Head of caudate nucleus (tissue), 42 donors: ENCODE measurements around the gene PTGER2.

Experiments
- DNase-seq, 42 donors: peaks; one replicate each; pipeline versions ENCODE4 v3.0.0 to v3.0.0-alpha.2; 2020 to 2021; ENCODE audit warnings: mixed read lengths in 7 of 42
- intact Hi-C: fragments of 100-400 bp; cut with DNase I; formaldehyde crosslinking; loops from one replicate; pipeline ENCODE4 v1.15.0; 2022

PTGER2 gene

DNA sequence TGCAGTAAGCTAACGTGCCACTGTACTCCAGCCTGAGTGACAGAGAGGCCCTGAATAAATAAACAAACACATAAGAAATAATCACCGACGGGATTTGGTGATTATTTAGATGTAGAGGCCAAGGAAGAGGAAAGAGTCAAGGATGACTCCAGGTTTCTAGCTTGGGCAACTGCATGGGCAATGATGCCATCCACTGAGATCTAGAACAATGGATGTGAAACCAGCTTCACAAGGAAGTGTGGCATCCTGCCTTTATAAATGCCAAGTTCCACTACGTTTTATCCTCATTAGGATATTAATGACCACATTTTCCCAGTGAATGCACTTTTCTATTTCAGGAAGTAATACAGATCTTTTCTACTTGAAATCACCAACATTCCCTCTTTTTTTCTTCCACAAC is 10.9 kb upstream of the PTGER2 start:
- DNase-seq, result no peak
- intact Hi-C loops, result no loop called here

DNA sequence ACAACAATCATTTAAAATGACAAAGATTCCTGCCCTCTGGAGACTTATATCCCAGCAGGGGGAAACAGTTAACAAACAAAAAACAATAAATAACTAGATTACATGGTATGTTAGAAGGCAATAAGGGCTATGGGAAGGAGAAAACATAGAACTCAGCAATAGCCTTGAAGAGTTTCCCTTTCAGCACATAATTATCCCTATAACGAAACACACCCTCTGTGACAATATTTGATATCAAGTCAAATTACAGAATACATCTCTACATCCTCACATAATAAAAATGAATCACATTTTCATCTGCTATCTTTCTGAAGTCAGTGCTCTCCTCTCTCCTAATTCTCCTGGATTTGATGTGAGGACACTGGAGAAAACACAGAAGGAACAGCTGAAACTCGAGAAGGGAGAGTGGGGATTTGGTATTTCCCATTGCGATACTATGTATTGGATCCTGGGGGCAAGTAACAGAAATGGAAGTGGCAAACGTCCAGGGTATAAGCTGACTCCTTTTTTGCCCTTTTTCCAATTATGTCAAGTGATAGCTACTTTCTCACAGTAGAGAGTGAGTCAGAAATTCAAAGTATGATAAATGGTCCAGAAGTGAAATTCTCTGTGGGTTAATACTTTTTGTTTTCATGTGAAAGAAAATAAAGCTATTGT is 9.7 kb upstream of the PTGER2 start:
- intact Hi-C loops, result no loop called here
- DNase-seq, result no peak

GRCh38 chr14:52305014-52305413 is 9.1 kb upstream of the PTGER2 start:
- no peak for DNase-seq
- intact Hi-C loops, result no loop called here

- intact Hi-C loops, result no loop called here
- DNase-seq, result no peak
Observed at GRCh38 chr14:52307376-52307775, 6.7 kb upstream of the PTGER2 start.

DNA sequence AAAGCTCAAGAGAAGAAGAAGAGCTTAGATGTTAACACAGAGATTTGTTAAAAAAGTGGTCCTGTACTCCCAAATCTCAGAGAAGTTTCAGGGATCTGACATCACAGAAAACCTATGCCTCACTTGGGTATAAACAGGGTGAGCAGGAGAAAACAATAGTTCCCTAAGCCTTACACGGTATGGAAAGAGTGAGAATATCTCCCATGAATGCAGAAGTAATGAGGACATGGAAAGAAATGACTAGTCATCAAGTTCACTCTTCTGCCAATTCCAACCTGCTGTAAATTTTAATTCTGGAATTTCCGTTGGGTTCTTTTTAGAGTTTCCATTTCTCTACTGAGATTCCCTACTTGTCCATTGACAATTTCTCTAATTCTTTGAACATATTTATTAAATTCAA is 6.2 kb upstream of the PTGER2 start:
- intact Hi-C loops, result no loop called here
- no peak for DNase-seq

- DNase-seq, result no peak
- intact Hi-C loops, result no loop called here
Observed at GRCh38 chr14:52310541-52310940, 3.6 kb upstream of the PTGER2 start.

GRCh38 chr14:52312931-52313355 is 1.2 kb upstream of the PTGER2 start:
- intact Hi-C loops, result no loop called here

GRCh38 chr14:52313462-52313861 is 650 bp upstream of the PTGER2 start:
- no peak for DNase-seq
- intact Hi-C loops, result no loop called here

More at GRCh38 chr14:52312931-52313355, 1.2 kb upstream of the PTGER2 start:
- DNase-seq, result no peak

DNA sequence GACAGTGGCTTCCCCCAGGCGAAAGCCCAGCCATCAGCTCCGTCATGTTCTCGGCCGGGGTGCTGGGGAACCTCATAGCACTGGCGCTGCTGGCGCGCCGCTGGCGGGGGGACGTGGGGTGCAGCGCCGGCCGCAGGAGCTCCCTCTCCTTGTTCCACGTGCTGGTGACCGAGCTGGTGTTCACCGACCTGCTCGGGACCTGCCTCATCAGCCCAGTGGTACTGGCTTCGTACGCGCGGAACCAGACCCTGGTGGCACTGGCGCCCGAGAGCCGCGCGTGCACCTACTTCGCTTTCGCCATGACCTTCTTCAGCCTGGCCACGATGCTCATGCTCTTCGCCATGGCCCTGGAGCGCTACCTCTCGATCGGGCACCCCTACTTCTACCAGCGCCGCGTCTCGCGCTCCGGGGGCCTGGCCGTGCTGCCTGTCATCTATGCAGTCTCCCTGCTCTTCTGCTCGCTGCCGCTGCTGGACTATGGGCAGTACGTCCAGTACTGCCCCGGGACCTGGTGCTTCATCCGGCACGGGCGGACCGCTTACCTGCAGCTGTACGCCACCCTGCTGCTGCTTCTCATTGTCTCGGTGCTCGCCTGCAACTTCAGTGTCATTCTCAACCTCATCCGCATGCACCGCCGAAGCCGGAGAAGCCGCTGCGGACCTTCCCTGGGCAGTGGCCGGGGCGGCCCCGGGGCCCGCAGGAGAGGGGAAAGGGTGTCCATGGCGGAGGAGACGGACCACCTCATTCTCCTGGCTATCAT is 663 bp downstream of the PTGER2 start:
- intact Hi-C loops, result no loop called here
- DNase-seq, result peak in 24 of 42 donors; percentile 7 to 46 (median 18)

DNA sequence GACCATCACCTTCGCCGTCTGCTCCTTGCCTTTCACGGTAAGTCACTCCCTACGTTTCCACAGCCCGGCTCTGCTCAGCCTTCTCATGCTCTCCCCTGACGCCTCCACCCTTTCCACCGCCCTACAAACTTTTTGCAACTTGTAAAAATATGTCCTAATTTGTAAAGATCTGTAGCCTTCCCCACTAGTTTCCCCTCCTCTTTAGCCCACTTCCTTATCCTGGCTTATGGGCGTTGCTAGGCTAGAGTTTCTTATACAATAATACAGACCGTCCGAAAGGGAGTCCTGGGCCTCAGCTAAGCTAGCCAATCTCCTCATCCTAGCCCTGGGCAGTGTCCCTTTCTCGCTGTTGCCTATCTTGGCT is 1.2 kb downstream of the PTGER2 start:
- intact Hi-C loops, result no loop called here
- DNase-seq, result no peak

GRCh38 chr14:52318062-52318461 is 4.0 kb downstream of the PTGER2 start:
- intact Hi-C loops, result no loop called here
- DNase-seq, result no peak

DNA sequence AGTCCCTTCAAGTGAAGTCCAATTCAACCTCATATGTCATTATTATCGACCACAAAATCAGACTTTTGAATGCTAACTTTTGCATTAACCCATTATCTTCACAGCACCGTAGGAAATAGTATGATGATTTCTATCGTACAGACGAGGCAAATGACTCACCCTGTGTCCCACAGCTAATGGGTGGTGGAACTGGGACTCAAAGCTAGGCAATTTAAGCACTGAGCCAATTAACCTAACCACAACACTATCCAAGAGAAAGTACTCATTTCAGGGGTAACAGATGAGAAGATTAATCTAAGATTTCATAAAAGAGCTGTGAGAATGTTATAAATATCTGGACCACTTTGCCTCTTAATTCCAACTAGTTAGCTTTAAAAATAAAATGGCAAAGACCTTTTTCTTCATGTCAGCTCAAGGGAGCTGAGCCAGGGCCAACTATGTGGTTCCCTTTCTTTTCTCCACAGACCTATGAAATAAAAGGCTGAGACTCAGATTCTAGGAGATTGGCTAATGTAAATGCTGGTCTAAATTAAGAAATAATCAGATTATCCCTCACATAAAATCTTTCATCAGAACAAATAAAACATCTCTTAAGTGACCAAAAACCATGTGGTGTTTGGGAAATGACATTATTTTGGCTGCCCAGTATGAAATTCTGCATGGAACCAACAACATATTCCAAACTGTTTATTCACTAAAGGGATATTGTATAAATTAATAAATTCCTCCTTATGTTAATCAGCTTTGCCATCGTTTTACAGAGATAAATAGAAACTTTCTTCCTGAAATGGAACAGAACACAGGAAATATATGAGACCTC is 4.9 kb downstream of the PTGER2 start:
- intact Hi-C loops, result no loop called here
- DNase-seq, result no peak

- intact Hi-C loops, result no loop called here
- DNase-seq, result no peak
Observed at GRCh38 chr14:52319919-52320318, 5.8 kb downstream of the PTGER2 start.

GRCh38 chr14:52325126-52325525 is 11.0 kb downstream of the PTGER2 start:
- intact Hi-C loops, result no loop called here
- DNase-seq, result peak in 3 of 42 donors; percentile 6 to 19 (median 9)

- no peak for DNase-seq
- intact Hi-C loops, result no loop called here
Observed at GRCh38 chr14:52325630-52326029, 11.5 kb downstream of the PTGER2 start.

DNA sequence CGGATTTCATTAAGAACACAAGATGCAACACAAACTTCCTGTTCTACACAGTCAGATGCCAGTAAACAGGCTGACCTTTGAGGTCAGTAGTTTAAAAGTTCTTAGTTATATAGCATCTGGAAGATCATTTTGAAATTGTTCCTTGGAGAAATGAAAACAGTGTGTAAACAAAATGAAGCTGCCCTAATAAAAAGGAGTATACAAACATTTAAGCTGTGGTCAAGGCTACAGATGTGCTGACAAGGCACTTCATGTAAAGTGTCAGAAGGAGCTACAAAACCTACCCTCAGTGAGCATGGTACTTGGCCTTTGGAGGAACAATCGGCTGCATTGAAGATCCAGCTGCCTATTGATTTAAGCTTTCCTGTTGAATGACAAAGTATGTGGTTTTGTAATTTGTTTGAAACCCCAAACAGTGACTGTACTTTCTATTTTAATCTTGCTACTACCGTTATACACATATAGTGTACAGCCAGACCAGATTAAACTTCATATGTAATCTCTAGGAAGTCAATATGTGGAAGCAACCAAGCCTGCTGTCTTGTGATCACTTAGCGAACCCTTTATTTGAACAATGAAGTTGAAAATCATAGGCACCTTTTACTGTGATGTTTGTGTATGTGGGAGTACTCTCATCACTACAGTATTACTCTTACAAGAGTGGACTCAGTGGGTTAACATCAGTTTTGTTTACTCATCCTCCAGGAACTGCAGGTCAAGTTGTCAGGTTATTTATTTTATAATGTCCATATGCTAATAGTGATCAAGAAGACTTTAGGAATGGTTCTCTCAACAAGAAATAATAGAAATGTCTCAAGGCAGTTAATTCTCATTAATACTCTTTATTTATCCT is 13.5 kb downstream of the PTGER2 start:
- DNase-seq, result no peak
- intact Hi-C loops, result no loop called here

DNA sequence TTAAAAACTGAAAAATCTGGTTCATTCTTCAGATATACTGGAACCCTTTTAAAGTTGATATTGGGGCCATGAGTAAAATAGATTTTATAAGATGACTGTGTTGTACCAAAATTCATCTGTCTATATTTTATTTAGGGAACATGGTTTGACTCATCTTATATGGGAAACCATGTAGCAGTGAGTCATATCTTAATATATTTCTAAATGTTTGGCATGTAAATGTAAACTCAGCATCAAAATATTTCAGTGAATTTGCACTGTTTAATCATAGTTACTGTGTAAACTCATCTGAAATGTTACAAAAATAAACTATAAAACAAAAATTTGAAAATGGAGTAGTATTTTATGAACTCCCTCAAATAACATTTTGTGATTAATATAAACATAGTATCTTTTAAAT is 14.2 kb downstream of the PTGER2 start:
- DNase-seq, result no peak
- intact Hi-C loops, result no loop called here

DNA sequence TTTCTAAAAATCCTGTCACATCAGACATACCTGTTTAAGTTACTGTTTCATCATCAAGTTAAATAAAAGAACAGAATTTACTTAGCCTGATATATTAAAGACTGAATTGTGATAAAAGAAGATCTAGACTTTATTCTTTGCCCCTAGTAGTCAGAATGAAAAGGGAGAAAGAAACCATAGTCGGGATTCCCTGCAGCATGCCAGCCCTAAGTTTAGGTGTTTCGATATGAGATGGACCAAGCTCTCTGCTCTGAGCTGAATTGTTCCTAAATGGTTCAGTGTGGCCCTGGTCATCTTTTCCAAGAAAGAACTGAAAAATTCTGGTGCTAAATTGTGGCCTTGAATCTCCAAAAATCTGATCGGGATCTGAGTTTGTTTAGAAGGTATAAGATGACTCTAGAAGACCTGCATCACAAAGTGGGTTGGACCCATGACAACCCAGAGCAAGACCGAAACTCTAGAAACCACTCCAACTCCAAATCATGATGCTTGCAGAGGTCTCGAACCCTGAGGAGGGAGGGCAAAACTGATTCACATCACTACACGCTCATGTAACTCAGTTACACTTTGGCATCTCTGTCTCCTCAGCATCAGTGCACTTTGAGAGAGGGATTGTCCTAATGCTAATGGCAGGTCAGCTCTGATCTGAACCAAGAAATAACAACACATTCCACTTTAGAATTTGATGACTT is 15.7 kb downstream of the PTGER2 start:
- intact Hi-C loops, result no loop called here

GRCh38 chr14:52332269-52332668 is 18.2 kb downstream of the PTGER2 start:
- intact Hi-C loops, result no loop called here
- no peak for DNase-seq

More for the DNA sequence above, 15.7 kb downstream of the PTGER2 start:
- no peak for DNase-seq
